NCI-H187 treated with DMSO at 0.1 percent for 48 hours (cell line): Measurements from ENCODE around the gene CPEB4.

Experiments used
- DNase-seq: peaks from one replicate; lab custom pipeline; 2025; lab: John Stamatoyannopoulos, UW

CPEB4 gene

DNA sequence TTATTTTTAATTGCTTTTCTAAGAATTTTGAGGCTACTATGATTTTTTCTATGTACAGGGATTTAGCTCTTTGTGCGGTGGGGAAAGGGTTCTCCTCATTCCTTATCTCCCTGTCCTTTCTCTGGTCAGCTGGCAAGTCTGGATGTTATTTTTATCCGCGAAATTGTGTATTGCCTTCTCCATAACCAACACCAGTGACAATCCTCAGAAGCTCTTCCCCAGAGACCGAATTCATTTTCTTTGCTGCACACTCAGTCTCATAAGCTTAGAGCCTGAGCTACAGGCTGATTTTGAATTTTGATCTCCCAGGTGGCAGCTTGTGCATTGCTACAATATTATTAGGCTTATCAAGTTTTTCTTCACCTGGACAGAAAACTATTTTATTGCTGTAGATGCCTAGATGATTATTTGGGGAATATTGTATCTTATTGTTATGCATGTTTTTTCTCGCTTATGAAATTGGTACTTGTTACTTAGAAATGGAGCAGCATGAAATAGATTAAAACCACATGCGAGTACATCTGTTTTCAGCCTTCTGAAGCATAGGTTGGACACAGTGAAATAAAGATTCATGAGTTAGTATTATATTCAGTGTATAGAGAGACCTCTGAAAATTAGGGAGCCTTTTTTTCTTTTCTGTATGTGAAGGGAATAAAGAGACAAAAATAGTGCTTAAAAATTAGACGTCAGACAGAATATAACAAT lies 27.3 kb downstream of the CPEB4 start:
- no peak for DNase-seq

DNA sequence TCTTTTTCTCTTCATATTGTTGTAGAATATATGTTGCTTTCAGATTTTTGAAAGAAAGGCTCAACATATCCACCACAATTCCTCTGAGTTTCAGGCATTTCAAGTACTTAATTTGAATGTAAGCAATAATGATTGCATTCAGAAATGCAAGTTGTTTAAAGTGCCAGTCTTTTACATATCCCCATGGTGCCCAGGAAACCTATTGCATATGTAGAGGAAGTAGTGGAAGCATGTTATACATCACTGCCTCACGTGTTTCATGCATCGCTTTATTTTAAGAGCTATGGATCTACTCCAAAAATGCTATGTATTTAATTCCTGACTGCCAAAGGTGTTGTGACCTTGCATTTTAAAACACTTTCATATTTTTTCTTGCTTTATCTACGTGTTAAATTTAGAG lies 28.1 kb downstream of the CPEB4 start:
- no peak for DNase-seq

DNA sequence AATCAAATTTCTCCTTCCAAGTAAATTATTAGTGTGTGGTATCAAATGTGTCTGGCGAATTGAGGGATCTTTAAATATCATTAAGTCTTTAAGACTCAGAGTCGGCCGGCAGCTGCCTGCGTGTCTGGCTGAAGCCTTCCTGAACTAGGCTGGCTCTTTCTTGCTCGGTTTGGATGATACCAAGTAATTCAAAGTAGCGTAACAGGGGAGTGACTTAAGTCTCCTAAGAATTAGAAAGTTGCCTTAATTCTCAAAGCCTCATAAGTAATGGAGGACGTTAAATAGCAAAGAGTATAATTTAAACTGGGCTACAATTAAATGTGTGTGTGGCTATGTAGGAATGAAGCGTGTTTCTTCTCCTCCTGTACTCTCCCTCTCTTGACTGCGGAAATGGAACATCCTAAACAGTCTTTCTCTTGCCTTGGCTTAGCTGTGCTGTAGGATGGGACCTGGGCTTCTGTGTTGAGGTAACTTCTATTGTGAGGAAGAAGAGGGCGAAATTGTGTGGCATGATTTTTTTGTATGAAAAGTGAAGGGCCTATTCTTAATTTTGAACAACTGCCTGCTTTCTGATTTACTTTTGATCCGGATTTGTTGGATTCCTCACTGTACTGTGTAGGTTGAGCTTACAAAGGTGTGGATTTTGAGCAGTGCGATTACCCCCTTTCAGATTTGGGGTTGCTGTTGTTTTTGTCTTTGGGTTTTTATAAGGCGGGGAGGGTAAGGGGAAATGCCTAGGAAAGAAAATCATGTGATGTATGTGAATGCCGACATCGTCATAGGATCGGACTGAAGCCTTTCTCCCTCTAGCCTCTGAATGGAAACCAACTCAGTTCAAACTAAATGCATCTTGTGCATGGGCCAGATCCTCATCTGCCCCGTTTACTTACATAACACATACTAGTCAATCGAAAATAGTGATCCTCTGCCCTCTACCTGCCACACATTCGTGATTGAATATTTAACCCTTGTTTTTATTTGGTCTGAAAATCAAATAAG lies 29.9 kb downstream of the CPEB4 start:
- DNase-seq, result peak; percentile 60

DNA sequence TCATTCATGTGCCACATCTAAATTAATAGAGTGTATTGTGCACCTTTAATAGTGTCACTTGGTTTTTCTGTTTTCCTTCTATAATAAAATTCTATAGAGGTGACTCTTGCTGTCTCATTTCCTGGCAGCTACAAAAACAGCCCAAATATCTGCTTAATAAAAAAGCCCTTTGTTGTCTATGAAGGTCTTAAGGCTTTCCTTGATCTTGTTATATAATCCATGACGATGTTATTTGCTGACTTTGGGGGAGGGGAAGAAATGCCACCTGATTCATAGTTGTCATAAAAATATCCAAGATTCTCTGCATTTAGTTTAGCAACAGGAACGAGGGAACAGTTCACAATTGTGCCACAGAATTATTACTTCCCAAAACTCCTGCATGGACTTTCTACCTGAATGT lies 31.3 kb downstream of the CPEB4 start:
- DNase-seq, result no peak

DNA sequence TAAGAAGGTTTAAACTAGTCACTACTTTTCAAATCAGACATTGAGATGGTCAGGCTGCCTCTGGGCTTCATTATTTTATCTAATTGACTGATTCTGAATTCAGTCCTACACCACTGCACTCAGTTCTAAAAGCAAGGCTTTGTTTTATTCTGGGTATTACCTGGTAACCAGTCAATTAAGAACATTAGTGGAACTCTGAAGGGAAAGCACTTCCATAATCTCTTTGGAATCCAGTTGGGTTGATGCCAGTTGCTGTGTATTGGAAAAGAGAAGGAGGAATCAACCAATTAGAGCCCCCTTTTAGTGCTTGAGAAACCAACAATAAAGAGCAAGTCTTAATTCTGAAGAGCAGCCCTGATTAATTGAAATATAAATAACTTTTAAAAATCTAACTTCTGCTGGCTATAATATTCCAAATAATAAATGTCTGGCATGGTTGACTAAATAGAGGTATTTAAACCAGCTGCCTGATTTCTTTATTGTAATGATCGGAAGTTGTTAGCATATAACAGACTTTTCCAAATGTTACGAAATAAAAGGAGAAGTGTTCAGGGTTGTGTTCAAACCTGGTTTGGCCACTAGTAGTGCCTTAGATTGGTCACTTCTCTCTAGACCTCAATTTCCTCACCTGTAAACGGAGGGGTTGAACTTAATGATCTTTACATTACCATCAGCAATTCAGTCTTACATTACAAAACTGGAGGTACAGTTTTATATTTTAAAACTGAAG lies 32.0 kb downstream of the CPEB4 start:
- no peak for DNase-seq

DNA sequence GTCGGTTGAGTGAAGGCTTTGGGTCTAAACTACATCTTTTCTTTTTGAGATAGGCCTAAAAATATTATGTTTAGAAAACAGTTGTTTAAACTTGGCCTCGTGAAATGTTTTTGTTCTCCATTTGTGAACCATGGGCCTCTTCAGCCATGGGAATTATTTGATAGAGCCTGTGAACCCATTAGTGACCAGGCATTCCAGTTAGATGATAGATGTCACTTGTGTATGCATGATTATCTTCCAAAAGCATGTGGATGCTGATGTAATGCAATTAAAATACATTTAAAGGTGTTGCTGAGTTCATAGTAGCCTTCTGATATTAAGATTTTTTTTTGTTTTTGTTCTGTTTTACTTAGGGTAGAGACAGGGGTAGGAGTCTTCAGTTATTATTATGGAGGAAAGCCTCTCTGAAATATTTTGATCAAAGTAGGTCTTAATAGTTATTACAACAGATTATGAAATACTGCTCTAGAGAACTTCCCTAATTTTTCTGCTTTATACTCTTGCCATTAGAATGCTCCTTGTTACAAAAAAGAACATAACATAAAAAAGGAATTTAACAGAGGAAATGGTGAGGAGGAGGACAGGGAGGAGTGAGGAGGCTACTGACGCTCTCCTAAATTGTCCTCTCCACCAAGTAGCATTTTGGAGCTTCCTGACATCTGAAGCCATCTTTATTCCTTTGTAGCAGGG lies 32.9 kb downstream of the CPEB4 start:
- DNase-seq, result no peak

DNA sequence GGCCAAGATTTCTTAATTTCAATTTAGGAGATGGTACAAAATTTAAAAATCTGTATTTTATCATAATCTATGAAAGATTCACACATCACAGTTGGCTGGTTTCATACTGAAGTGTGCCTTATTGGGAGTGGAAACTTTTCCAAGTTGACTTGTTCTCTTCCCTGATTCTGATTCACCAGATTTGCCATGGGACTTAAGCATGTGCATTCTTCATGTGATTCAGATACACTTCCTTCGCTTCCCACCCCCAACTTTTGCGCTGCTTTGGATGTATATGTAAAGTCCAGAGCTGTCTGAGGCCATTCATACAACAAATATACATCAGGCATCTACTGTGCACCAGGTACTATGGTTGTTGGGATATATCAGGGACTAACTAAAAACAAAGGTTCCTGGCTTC lies 34.4 kb downstream of the CPEB4 start:
- no peak for DNase-seq

DNA sequence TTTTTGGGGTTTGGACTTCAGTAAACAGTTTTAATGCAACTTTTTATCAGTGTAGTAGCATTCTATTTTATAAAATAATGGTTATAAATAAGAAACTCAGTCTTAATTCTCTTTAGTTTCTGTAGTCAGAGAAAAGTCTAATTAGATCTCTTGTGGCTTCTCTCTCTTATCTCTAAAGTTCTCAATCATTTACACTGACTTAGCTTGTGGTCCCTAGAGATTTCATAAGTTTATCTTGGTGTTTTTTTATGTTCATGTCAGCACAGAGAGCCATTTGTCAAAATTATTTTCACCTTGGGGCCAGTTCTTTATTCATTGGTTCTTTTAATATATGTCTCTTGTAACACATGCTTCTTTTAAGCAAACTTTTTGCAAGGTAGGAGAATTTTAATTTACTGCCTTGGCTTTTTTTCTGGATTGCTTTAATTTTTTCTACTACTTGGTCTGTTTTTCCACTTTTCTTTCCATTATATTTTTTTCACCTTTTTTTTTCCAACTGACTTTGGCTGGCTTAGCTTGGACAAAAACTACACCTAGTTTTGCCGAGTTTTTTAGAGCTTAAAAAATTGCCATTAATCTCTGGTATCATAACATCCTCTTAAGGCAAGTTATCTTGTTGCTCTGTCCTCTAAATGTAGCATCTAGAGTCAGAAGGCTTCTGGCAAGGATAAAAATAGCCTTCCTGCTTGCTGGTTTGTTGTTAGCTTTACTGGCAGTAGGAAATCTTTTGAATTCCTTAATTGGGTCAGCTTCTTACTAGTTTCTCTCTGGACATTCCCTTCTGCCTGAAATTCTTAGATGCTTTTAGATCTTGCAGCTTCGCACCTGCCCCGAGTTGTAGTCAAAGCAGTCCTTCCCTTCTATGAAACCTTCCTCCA lies 35.3 kb downstream of the CPEB4 start:
- DNase-seq, result no peak

DNA sequence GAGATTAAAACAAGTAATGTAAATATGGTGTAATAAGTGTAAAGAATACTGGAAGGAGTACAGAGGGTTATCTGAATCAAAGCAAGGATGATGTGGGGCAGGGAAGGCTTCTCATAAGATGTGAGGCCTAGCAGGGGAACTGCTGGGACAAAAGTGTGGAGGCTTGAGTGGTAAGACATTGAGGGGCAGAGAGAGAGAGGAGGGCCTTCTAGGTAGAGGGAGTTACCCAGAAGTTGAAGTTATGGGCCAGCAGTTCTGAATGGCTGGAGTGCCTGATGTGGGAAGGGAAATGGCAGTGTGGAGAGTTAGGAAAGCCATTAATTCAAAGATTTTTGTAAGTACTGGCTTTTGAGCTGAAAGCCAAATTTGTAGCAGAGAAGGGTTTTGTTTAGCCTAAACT lies 36.8 kb downstream of the CPEB4 start:
- DNase-seq, result no peak

DNA sequence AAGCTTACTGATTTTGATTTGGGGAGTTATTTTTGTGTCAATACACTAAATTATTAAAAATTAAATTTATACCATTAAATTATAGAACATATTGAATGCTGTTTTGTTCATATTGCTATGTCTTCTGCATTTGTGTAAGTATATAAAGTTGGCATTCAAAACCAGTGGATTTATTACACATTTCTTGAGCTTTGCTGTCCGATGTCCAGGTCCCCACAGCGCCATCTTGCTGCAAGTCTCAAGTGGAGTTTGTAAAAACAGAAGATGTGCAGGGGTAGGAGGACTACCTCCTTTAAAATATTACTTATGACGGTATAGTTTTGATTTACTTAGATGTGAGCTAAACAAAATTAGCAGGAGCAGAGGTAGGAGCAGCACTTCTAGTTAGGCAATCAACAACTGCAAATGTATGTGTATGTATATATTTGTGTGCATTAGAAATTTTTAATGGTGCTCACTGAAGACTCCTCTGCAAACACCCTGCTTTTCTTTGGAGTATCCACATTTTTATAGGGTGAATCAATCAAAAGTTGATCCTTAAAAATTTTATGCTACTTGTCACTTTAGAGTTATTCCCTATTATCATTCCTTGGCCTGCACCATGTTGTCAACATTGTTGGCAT lies 37.4 kb downstream of the CPEB4 start:
- no peak for DNase-seq

DNA sequence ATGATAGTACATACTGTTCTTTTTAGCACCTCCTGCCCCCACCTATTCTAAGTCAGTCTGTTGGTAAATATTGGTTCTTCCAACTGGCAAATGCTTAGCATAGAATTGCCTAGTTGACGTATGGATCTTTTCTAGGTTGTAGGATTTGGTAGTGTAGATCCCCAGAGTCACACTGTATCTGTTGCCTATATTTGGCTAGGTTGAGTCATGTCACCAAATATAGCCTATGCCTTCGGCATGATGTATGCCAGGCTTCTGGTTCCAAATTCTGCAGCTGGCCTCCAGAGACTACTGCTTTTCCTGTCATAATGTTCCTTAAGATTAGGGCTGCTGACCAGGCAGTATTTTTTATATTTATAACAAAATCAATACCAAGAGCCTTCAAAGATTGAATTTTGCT lies 38.2 kb downstream of the CPEB4 start:
- DNase-seq, result no peak

DNA sequence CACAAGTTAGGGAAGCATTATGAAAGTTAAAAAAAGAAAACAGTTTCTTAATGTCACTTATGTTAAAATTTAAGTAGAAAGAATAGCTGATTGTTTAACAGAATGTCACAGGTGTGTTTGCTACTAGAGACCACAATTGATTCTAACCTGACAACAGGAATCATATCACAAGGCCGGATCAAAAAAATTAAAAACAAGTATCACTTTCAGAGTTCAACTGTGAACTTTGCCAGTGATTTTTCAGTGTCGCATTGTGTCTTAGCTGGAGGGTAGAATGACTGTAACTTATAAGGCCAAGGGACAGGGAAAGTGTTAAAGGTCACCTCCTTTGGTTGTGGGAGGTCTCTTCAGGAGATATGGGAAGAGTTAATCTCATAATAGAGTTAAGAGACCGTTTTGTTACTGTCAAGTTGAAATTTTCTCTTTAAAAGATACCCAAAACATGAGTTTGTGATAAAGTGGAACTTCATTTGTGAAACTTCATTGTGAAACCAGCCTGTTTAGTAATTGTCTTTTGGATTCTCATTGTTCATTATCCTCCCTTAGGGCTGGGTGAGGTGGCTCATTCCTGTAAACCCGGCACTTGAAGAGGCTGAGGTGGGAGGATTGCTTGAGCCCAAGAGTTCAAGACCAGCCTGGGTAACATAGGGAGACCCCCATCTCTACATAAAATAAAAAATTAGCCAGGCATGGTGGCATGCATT lies 40.9 kb downstream of the CPEB4 start:
- no peak for DNase-seq

DNA sequence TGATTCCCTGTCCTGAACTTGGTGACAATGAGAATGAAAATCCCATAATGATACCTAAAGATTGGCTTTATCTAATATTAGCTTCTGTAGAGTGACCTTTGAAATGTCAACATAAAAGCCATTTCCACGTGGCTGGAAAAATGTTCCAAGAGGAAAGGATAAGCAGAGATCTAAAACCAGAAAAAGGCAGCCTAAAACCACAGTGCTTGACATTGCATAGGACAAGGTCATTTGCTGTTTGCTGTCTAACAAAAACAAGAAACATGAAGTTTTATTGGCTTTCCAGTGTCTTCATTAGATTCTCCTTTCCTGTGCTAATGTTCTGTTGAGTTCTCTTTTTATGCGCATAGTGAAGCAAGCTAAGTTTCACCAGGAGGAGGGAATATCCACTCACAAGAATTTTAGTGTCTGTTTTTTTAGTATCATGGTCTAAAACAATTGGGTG lies 44.6 kb downstream of the CPEB4 start:
- no peak for DNase-seq

DNA sequence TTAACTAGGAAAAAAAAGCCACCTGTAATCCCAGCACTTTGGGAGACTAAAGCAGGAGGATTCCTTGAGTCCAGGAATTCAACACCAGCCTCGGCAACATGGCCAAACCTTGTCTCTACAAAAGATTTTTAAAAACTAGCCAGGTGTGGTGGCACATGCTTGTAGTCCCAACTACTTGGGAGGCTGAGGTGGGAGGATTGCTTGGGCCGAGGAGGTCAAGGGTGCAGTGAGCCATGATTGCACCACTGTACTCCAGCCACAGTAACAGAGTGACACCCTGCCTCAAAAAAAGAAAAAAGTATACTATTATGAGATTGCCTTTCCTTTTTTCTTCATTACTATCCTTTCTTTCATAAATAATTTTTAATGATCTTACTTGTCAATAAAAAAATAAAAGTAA lies 45.8 kb downstream of the CPEB4 start:
- no peak for DNase-seq

DNA sequence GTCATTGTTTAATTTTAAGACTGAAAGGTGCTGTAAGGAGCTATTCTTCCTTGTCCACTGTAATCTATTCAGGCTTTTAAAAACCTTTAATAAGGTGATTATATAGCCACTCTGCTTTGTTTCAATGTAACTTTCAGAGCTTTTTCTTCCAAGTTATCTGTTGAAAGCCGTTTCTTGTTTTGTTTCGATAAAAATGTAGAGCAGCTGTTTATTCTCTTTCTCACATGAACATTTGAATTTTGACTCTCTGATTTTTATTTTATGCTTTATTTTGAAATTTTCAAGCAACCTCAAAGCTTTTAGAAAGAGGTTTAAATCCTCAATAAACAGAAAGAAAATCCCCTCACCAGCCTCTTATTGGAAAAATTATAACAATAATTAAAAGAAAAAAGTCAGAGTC lies 47.2 kb downstream of the CPEB4 start:
- DNase-seq, result no peak

DNA sequence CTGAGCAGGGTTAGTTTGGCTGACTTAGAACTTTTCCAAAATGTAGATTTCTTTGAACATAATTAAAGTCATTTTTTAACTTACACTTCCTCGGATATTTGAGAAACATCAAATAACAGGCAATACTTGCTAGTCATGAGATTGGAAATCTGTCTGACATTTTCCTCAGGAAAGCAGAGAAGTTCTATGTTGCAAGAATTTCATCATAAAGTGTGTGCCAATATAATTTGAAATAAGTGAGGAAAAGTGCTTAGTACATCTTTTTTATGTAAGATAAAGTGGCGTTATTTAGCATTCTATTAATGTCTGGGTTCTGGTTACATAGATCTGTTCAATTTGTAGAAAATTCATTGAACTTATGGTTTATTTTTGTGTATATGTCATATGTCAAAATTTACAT lies 52.1 kb downstream of the CPEB4 start:
- DNase-seq, result no peak

DNA sequence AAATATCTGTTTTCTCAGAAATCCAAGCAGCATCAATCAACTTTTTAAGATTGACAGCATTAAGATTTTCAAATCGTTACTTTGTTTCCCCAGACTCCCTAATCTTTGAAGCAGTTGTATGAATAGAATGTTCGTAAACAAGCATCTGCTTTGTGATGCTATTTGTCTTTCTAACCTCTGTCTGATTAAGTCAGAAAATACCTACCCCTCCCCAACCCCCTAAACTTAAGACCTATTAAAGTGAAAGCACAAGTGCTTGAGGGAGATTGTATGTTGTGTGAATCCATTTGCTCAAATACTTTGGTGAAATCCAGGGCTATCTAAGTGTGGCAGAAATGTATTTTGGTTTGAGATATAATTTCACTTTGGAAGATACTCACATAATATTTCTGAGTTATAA lies 53.0 kb downstream of the CPEB4 start:
- DNase-seq, result no peak

DNA sequence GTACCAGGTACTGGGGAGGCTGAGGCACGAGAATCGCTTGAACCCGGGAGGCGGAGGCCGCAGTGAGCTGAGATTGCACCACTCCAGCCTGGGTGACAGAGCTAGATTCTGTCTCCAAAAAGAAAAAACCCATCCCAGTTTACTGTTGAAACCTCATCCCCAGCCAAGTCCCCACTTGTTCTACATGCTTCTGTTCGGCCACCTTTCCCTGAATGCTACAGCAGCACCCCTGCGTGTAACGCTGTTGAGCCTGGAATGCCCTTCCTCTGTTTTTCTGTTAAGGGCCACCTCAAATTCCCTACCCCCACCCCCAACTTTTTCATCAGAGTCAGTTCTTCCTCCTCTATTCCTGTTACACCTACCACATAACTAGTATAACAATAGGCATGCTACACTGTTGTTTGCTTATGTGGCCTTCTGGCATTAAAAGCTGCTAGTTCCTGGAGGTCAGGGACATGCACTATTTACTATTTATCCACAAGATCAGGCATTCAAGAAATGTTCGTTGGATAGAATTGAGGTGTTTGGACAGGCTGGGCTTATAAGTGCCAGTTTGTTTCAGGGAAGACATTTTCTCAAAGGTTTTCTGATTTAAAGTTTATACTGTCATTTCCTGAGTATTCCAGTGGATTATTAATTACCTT lies 53.7 kb downstream of the CPEB4 start:
- DNase-seq, result no peak

DNA sequence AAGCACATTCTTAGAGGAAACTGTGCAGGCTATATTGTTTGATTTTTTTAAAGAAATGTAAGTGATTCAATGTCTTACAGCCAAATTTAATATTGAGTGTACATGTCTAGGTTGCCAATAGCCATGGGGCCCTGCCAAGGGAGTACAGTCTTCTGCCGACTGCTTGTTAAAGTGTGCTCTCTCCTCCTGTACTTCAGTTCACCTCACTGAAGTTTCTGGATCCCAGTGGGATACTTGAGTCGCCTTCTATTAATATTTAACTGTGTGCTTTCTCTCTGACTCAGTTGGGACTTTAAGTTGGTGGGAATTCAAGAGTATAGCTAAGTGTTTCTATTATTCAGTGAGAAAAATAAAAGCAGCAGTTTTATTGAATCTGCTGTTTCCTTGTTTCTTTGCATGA lies 56.4 kb downstream of the CPEB4 start:
- no peak for DNase-seq
